GM21576 (cell line): Measurements from ENCODE around the gene STEAP2.

Source experiments
- ATAC-seq: cut with Tn5 transposase; IDR thresholded peaks from one replicate; pipeline ENCODE4 v1.9.1; 2021; ENCODE audit warnings: mild to moderate bottlenecking, moderate library complexity; ENCODE audit not compliant: unreplicated experiment

The STEAP2 gene

DNA sequence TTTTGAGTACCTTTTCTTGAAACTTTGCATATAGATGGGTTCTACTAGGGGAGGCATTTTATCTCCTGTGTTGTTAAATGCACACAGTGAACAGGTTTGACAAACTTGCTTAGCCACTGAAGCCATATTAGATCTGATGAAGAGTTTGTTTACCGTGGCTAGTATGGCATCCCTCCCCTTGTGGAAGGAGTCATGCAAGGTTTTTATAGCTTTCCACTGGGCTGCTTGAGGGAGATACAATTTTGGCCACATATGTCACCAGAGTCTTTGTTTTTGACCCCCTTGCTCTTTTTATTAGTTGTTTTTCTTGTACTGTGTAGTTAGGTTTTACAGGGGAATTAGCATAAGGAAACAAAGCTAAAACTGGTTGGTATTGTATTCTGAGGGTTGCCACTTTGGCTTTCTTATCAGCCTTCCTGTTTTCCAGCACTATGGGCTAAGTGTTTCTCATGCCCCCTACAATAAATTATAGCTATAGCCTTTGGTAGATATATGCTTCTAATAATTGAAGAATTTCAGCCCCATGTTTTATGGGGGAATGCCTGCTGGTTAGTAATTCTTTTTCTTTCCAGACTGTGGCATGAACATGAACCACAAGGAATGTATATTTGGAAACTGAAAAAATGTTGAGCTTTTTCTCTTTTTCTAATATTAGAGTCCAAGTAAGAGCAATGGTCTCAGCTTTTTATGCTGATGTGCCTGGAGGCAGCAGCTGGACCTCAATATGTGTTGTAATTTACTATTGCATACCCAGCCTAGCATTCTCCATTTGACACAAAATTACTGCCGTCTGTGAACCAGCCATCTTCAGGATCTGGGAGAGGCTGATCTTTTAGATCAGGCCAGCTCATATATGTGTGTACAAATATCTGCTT, 18.4 kb upstream of the STEAP2 start:
- no peak for ATAC-seq

DNA sequence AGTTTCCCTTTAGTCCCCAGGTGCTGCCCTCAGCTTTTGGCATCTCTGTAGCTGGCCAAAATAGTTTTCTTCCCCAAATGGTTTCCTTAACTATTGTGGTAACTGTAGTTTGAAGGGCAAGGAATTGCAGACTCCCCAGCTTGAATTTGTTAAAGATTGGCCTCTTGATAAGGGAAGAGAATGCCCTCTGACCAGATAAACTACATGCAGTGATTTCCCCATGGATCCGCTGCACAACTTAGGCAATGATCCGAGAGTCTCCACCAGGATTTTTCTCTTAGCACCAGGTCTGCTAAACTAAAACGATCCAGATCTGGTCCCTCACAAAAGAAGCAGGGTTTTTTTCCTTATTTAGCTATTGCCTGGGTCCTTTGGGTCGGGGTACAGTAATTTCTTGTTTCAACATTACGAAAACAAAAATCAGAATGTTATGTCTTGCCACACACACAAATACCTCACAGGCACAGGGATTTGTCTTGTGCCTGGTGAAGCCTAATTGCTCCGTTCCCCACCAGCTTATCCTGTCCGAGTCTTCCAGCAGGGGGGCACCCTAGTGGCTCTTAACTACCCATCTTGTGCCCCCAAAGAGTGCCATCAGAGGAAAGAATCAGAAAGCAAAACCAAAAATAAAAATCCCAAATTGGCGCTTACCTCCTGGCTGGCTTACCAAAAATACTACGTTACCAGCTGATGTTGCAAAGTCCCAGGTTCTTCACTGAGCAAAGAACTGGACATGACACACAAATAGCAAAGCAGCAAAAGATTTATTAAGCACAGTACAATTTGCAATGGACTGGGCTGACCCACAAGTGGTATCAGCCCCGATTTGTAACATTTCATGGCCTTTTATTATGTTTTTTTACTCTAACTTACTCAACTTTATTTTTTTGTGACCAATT, 16.4 kb upstream of the STEAP2 start:
- no peak for ATAC-seq

DNA sequence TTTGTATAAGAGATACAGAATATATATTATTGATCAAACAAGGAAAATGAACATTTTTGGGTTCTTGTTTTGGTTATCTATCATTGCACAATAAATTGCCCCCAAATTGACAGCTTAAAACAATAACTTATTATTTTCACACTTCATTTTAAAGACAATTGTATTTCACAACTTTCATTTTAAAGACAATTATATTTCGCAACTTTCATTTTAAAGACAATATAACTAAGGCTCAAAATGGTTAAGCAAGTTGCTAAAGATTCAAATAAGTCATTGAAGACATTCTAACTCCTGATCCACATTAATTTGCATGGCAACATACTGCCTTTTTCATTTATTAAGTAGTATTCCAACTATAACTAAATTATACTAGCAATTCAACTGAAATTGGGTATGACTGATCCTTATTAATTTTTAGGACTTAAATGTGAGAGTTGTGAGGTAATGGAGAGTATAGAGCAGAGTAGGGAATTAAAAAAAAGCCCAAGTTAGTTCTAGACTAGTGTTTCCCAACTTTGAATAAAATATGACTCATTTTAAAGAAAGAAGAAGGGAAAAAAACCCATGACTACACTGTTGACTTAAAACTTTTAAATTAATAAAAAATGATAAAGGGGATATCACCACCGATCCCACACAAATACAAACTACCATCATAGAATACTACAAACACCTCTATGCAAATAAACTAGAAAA, 9.9 kb upstream of the STEAP2 start:
- ATAC-seq = no peak

DNA sequence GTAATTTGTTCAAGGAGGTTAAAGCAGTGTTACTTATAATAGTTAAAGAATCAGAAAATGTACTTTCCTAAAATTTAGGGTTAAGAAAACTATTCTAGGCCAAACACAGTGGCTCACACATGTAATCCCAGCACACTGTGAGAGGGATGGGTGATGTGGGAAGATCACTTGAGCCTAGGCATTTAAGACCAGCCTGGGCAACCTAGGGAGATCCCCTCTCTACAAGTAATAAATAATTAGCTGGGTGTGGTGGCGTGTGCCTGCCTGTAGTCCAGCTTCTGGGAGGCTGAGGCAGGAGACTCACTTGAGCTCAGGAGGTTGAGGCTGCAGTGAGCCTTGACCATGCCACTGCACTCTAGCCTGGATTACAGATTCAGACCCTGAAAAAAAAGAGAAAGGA, 3.6 kb upstream of the STEAP2 start:
- no peak for ATAC-seq

DNA sequence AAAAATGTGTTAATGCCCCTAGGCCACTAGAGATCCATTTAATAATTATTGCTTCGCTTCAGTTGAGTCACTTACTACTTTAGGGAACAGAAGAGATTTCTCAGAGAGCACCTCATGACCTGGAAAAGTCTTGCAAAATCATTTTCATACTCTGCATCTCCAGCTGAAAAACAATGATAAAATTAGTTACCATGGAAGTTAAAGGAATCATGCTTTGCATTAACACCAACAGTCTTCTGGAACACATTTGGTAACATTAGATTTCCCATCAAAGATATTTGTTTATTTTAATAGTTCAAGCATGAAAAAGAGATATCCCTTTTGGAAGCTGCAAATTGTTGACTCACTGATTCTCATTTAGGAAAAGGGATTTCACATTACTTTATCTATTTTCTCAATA, 1.8 kb upstream of the STEAP2 start:
- ATAC-seq = no peak

DNA sequence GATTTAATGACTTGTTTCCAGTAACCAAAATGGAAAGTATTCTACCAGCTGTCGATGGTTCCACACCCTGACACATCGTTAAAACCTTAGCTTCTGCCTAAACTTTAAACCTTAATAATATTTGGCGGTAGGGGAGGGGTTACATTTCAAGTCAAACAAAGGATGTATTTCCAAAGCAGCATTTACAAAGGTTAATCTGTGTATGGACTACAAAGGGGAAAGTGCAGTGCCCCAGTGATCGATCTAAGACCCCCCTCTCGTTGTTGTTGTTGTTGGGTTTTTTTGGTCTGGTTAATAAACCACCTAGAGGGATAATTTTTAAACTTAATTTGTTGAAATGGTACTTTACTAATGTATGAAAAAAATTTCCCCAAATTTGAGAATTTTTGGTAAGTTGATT, 1.1 kb upstream of the STEAP2 start:
- no peak for ATAC-seq

DNA sequence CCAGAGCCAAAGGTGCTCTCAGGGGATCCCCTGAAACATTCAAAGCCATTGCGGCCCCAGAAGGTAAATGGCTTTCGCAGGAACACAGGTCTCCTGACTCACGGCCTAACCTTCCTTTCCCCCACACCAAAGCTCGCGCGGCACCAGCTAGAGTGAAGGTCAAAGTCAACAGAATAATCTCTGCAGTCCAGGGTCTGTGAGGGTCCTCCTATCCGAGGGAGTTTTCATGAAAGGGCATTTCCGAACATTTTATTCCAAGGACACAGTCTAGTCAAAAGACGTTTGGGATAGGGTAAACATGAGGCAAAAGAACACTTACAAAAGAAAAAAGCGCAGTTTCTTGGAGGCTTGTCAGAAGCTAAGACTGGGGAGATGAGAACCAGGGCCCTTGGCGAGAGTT, 559 bp upstream of the STEAP2 start:
- peak; percentile 5 for ATAC-seq

DNA sequence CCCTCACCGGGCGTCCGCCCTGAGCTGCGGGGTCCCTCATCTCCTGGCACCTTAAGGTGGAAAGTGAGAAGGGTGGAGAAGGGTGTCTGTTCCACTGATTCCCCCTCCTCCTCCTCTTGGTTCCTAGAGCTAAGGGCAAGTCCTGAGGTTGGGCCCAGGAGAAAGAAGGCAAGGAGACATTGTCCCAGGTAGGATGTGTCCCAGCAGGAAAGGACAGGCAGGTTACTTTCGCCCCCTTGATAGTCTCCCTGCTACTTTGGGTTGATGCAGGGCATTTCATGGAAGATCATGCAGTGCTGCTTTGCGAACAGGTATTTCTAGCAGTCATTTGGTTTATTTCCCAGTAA, 582 bp downstream of the STEAP2 start:
- ATAC-seq = no peak

DNA sequence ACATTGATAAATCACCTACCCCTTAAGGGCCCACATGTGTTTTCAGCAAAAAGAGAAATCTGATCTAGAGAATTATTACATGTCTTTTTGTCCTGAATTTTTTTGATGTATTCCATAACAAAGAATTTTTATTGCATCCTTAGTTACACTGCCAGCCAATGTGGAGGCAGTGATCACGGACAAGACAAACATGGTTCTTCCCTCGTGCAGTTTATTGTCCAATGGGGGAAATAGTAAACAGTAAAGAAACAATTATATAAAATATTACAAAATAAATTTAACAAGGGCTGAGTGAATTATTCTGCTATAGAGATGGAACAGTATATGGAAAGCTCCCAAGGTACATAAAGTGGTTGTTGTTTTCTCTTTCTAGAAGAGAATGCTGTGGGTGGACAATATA, 2.0 kb downstream of the STEAP2 start:
- ATAC-seq = no peak

DNA sequence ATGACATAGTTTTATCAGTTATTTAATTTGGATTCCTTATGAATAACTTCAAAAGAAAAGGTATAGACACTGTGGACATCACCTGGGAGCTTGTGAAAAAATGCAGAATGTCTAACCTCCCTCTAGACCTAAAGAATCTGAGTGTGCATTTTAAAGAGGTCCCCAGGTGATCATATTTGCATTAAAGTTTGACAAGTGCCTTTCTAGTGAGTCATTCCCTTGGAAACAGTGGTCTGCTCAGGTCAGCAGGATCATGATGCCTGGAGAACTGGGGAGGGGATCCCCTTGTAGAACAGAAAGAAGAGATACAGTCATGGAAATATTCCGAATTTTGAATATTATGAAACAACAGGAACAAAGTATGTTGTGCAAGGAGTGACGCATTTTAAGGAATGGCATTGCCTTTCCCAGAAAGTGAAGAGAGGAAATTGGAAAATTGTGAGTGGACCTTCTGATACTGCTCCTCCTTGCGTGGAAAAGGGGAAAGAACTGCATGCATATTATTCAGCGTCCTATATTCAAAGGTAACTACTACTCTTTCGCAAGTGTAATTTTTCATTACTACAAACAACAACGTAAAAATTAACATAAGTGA, 4.6 kb downstream of the STEAP2 start:
- no peak for ATAC-seq

DNA sequence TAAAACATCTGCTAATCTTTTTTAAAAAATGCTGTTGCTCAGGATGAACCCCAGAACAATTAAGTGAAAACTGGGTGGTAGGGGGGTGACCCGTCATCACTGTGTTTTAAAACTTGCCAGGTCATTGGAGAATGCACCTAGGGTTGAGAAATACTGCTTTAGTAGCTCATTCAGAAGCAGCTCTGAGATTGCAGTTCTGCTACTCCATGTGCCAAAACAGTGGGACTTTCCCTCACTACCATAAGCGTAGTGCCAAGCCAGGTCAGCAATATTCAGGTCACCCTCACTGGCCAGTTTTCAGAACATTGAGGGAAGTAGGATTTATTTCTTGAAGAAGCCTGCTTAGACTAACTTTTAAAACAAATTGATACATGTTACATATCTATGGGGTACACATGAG, 5.2 kb downstream of the STEAP2 start:
- ATAC-seq = no peak

DNA sequence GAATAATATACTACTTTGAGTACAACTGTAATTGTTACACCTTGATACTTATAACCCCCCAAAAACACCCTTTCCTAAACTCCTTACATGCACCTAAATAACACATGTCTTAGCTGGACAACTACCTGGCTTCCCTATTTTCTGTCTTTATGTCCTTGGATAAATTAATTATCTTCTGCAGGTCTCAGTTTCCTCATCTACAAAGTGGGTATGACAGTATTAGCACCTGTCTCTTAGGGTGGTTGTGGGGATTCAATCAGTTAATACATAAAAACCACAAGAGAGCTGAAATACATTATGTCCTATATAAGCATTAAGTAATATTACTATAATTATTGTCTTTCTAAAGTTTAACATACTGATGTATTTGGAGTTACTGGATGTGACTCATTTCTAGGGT, 10.8 kb downstream of the STEAP2 start:
- no peak for ATAC-seq

DNA sequence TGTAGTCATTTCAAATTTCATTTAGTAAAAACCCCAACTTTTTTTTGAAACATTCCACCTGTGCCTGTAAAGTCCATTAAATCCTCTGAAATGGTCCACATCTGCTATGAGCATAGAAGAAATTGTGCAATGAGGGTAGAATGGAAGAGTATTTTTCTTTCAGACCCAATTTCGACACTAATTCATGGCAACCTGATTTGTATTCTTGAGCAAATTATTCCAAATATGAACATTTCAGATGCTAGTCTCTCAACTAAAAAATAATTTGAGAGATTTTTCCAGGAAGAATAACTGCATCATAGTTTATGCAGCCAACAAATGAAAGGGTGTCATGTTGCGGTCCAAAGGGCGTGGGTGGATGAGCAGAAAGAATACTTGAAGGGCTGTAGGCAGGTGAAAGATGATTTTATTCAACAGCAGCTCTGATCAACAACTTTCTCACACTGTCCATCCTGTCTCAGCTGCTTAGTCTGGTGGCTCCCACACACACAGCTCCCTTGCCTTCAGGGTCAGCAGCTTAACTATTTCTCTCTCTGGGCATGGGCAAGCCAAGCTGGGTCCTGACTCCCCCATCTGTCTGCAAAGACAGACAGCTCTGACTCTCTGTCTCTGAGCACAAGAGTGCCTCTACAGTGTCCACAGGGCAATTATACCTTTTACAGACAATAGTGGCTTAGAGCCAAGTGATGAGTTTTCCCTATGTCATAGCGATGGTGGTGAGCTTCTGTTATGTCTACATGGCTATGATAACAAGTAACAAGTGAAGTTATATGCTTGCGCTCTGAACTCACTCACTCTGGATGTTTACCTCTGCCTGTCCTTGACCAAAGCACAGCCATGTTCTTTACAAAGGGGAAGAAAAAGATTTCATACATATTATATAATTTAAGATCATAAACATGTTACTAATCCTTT, 11.5 kb downstream of the STEAP2 start:
- no peak for ATAC-seq

DNA sequence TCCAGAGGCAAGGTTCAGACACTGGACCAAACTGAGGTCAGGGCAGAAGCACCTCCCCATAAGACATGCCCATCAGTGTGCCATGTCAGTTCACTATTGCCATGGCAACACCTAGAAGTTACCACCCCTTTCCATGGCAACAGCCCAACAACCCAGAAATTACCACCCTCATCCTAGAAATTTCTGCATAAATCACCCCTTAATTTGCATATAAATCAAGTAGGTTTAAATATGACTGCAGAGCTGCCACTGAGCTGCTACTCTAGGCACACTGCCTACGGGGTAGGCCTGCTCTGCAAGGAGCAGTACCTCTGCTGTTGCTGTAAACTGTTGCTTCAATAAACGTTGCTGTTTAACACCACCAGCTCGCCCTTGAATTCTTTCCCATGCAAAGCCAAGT, 12.7 kb downstream of the STEAP2 start:
- ATAC-seq = no peak

DNA sequence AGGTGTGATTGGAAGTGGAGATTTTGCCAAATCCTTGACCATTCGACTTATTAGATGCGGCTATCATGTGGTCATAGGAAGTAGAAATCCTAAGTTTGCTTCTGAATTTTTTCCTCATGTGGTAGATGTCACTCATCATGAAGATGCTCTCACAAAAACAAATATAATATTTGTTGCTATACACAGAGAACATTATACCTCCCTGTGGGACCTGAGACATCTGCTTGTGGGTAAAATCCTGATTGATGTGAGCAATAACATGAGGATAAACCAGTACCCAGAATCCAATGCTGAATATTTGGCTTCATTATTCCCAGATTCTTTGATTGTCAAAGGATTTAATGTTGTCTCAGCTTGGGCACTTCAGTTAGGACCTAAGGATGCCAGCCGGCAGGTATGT, 13.6 kb downstream of the STEAP2 start:
- no peak for ATAC-seq

DNA sequence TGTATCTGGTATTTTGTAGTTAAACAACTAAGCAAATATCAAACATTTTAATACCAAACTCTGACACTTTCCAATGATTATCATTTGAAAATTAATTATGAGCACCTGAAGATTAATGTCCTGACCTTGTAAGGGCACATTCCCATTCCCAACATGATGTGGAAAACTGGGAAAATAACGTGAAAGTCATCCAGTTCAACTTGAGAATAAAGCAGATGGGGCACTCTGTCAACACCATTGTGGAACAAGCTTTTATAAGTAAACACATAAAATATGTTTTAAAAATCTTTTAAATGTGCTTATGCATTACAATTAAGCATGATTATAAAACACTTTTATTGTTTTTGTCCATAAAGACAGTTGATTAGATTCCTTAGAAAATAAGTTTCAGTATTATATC, 14.1 kb downstream of the STEAP2 start:
- no peak for ATAC-seq

DNA sequence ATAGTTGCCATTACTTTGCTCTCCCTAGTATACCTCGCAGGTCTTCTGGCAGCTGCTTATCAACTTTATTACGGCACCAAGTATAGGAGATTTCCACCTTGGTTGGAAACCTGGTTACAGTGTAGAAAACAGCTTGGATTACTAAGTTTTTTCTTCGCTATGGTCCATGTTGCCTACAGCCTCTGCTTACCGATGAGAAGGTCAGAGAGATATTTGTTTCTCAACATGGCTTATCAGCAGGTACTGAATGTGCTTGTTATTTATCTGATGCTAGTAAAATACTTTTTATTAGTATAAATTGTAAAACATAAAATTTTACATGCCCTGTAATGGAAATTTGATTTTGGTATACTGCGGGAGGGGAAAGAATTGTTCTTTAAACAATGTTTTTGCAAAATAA, 15.7 kb downstream of the STEAP2 start:
- no peak for ATAC-seq

DNA sequence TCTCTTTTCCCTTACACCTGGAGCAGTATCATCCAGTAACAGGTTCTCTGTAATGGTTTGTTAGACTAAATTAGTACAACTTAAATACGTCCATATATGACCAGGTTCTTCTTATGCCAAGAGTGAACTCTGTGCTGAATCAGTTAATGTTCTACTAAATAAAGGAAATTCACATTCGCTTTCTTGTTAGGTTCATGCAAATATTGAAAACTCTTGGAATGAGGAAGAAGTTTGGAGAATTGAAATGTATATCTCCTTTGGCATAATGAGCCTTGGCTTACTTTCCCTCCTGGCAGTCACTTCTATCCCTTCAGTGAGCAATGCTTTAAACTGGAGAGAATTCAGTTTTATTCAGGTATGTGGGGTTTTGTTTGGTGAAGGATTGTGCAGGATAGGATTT, 18.1 kb downstream of the STEAP2 start:
- no peak for ATAC-seq

DNA sequence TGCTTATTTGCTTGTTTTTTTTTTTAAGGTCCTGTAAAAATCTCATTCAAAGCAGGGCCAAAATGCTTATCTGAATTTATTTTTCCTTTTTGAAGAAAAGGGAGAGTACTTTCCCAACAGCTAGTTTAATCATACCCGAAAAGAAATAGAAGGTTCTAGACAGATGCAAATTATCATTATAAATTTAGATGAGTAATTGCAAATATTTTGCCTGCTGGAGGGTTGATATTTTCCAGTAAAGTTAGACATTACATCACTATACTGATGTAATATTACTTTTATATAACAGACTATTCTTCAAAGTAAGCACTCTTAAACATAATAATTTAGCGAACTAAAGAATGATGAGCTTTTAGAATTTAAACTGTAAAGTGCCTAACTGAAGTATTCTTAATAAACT, 19.3 kb downstream of the STEAP2 start:
- ATAC-seq = no peak

DNA sequence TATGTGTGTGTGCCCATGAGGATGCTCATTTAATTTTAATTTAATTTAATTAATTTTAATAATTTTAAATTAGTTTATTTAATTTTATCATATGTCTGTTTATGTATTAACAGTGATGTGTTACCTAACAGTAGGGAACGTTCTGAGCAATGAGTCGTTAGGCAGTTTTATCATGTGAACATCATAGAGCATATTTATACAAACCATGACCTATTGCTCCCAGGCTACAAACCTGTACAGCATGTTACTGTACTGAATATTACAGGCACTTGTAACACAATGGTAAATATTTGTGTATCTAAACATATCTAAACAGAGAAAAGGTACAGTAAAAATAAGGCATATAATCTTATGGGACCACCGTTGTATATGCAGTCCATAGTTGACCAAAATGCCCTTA, 19.8 kb downstream of the STEAP2 start:
- ATAC-seq = no peak
